Adrenal gland (tissue), 5 donors: Measurements from ENCODE around the gene RUVBL1.

Source experiments
- CTCF ChIP-seq, 6 experiments: fragments of 450-650 bp in 4 of 6; fragments of 200-600 bp in 2 of 6; sonication (generic) in 1 of 6; IDR thresholded peaks; 1 replicate in 5 of 6; 2 replicates in 1 of 6; pipeline versions ENCODE4 v1.5.1 to v1.8.0; 2016 to 2021; ENCODE audit warnings: antibody characterized with exemption in 6 of 6, mild to moderate bottlenecking in 2 of 6, moderate library complexity in 1 of 6
- POLR2A ChIP-seq, 2 donors: fragments of 450-650 bp; IDR thresholded peaks; one replicate each; pipeline ENCODE4 v1.6.1; 2017; ENCODE audit warnings: antibody characterized with exemption in 2 of 2, mild to moderate bottlenecking in 2 of 2, moderate library complexity in 1 of 2
- donor health status: DM: no; HTN: no; CAD: no.

GRCh38 chr3:128074851-128075521, 48.6 kb downstream of the RUVBL1 start:
- TF ChIP-seq POLR2A (IDR thresholded peaks at IDR 0.05) (no peak), CTCF (IDR thresholded peaks at IDR 0.05) (no peak)
